GM06990 (cell line): Measurements from ENCODE around the gene ARRDC3.
"Not testable (repeated sequence)": the region's sequence is repeated elsewhere in the genome, so short reads cannot be mapped to it uniquely, and the experiment has no call there.

Experiments used
- DNase-seq: peaks from one replicate; pipeline ENCODE4 v3.0.0-alpha.2; 2011; ENCODE audit not compliant: insufficient read length; ENCODE audit errors: extremely low read depth
- H3K27me3 ChIP-seq: replicated peaks from 2 replicates; pipeline ENCODE4 v1.6.0; 2011; ENCODE audit warnings: low read length; ENCODE audit not compliant: control insufficient read depth, insufficient read depth
- H3K36me3 ChIP-seq: 2 replicates; pipeline ENCODE4 v1.5.1; 2011; ENCODE audit warnings: low read length; ENCODE audit not compliant: control insufficient read depth, insufficient read depth
- H3K4me3 ChIP-seq: replicated peaks from 2 replicates; pipeline ENCODE4 v1.5.1; 2011; ENCODE audit warnings: low read depth, mild to moderate bottlenecking, control low read depth, low read length
- TF ChIP-seq, protein P1 (sequence below): IDR thresholded peaks from 2 replicates; pipeline ENCODE4 v1.5.1; 2011; ENCODE audit warnings: low read length, control low read depth, mild to moderate bottlenecking, inconsistent platforms; ENCODE audit not compliant: insufficient read depth, poor library complexity, severe bottlenecking

The ARRDC3 gene

DNA sequence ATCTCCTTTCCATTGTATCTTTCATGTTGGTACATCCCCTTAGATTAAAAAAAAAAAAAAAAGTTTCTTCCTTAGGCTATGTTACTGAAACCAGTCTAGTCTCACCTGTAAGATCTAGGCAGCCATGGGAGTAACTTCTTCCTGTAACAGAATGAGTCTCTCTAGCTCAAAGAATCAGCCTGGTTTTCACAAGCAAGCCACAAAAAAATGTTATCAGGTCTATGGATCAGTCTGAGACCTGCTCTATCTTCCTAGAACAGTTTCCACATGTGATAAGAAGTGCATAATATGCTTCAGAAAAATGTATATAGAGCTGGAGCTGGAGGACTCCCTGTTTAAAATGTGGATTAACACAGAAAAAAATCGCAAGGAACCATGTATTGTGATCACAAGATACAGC, 53.8 kb downstream of the ARRDC3 start:
- TF ChIP-seq, protein P1, sequence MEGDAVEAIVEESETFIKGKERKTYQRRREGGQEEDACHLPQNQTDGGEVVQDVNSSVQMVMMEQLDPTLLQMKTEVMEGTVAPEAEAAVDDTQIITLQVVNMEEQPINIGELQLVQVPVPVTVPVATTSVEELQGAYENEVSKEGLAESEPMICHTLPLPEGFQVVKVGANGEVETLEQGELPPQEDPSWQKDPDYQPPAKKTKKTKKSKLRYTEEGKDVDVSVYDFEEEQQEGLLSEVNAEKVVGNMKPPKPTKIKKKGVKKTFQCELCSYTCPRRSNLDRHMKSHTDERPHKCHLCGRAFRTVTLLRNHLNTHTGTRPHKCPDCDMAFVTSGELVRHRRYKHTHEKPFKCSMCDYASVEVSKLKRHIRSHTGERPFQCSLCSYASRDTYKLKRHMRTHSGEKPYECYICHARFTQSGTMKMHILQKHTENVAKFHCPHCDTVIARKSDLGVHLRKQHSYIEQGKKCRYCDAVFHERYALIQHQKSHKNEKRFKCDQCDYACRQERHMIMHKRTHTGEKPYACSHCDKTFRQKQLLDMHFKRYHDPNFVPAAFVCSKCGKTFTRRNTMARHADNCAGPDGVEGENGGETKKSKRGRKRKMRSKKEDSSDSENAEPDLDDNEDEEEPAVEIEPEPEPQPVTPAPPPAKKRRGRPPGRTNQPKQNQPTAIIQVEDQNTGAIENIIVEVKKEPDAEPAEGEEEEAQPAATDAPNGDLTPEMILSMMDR, result no peak
- Histone ChIP-seq H3K36me3 (no peaks in the 10 kb centered on the region), H3K27me3 (no peaks in the 10 kb centered on the region), H3K4me3 (no peak overlapping the region)
- DNase-seq, result no peak

DNA sequence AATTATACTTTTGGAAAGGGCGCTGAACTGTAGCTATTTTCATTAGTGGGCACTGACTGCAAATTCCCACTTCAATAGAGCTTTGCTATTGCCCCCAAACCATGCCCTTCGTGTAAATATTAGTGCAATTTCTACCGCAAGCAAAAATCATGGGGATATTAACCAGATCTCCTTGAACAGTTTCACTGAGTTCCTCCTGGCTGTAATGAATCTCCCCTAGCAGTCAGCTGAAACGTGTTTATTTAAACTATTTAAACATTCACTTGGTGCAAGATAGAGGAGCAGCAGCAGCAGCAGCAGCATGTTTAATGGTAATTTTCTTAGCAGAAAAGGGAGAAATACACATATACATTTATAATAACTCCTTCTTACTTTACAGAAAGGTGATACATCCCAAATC, 54.4 kb downstream of the ARRDC3 start:
- Histone ChIP-seq H3K4me3 (no peak overlapping the region), H3K27me3 (no peaks in the 10 kb centered on the region), H3K36me3 (no peaks in the 10 kb centered on the region)
- TF ChIP-seq, protein P1, result no peak
- no peak for DNase-seq

DNA sequence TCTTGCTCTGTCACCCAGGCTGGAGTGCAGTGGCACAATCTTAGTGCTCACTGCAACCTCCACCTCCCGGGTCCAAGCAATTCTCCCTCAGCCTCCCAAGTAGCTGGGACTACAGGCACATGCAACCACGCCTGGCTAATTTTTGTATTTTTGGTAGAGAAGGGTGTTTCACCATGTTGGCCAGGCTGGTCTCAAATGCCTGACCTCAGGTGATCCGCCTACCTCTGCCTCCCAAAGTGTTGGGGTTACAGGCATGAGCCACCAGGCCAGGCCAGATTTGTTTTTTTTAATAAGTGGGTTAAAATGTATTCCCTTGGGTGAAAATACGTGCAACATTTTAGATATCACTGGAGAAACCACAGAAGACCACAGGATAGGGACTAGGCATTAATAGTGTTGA, 60.1 kb downstream of the ARRDC3 start:
- H3K27me3 ChIP-seq, DNase-seq, H3K36me3 ChIP-seq, H3K4me3 ChIP-seq: not testable (repeated sequence)

DNA sequence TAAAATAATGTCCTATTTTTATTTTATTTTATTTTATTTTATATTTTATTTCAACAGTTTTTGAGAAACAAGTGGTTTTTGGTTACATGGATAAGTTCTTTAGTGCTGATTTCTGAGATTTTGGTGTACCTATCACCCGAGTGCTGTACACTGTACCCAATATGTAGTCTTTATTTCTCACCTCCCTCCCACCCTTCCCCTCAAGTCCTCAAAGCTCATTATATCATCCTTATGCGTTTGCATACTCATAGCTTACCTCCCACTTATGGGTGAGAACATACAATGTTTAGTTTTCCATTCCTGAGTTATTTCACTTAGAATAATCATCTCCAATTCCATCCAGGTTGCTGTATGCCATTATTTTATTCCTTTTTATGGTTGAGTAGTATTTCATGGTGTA, 63.5 kb downstream of the ARRDC3 start:
- no peaks in the 10 kb centered on the region for H3K36me3 ChIP-seq
- no peak overlapping the region for H3K4me3 ChIP-seq
- TF ChIP-seq, protein P1, result no peak
- no peaks in the 10 kb centered on the region for H3K27me3 ChIP-seq
- no peak for DNase-seq

DNA sequence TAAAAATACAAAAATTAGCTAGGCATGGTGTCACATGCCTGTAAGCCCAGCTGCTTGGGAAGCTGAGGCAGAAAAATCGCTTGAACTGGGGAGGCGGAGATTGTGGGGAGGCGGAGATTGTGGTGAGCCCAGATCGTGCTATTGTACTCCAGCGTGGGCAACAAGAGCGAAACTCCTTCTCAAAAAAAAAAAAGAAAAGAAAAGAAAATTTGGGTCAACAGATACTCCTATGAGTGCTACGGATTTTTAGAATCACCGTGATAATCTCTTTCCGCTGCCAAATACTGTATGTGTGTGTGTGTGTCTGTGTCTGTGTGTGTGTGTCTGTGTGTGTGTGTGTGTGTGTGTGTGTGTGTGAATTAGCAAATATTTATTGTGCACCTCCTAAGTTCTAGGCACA, 64.4 kb downstream of the ARRDC3 start:
- H3K27me3 ChIP-seq, result no peaks in the 10 kb centered on the region
- no peak overlapping the region for H3K4me3 ChIP-seq
- DNase-seq, result no peak
- no peaks in the 10 kb centered on the region for H3K36me3 ChIP-seq
- TF ChIP-seq, protein P1, result no peak
